Activated CD4-positive, alpha-beta T cell treated with anti-CD3 and anti-CD28 coated beads, Interleukin-2, amount 10 ng/mL, durations not matched to agents 24 days and 14 days (primary cell): Measurements from ENCODE around the gene COMMD10. TPM values are rescaled to one million over a fixed set of nuclear protein-coding genes. Genes with fewer than 3 reads are reported as not detected.

Experiments used
- DNase-seq: peaks from one replicate; pipeline ENCODE4 v3.0.0; 2022
- H3K27ac Mint-ChIP-seq: one replicate; pipeline ENCODE4 v1.8.0; 2022; ENCODE audit warnings: mild to moderate bottlenecking, mixed read lengths
- H3K27me3 Mint-ChIP-seq: one replicate; pipeline ENCODE4 v1.8.0; 2022; ENCODE audit warnings: mixed read lengths
- H3K36me3 Mint-ChIP-seq: one replicate; pipeline ENCODE4 v1.8.0; 2022; ENCODE audit warnings: low read depth, mild to moderate bottlenecking, mixed read lengths
- H3K4me1 Mint-ChIP-seq: one replicate; pipeline ENCODE4 v1.8.0; 2021; ENCODE audit warnings: mixed read lengths
- H3K4me3 Mint-ChIP-seq: one replicate; pipeline ENCODE4 v1.8.0; 2022; ENCODE audit warnings: mild to moderate bottlenecking, moderate library complexity, mixed read lengths
- H3K9me3 Mint-ChIP-seq: one replicate; pipeline ENCODE4 v1.8.0; 2021; ENCODE audit warnings: mixed read lengths
- intact Hi-C: fragments of 100-400 bp; cut with micrococcal nuclease; formaldehyde crosslinking; loops from one replicate; pipeline ENCODE4 v1.15.1; 2023
- total RNA-seq: library from RNA; stranded (reverse); gene quantifications from 2 replicates; pipeline ENCODE4 v1.2.3, GENCODE V29; 2022

COMMD10 gene
- total RNA-seq, 1 donor from 2014 or later, result 22.2 TPM

DNA sequence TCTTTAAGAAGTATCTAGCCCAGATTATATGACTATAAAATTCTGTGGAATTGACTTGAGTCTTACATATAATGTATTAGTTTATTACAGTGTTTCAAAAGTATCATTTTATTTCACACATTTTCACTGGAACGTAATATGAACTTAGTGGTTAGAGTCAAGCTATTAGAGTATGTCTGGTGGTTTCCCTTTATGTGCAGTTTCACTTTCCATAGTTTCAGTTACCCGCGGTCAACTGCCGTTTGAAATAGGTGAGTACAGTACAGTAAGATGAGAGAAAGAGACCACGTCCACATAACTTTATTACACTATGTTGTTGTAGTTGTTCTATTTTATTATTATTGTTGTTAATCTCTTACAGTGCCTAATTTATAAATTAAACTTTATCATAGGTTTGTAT, 50.5 kb downstream of the COMMD10 start:
- Mint-ChIP-seq H3K4me1 (peaks cover 5% of the 10 kb centered on the region), H3K36me3 (peaks cover 2% of the 10 kb centered on the region), H3K9me3 (no peaks in the 10 kb centered on the region), H3K4me3 (no peak overlapping the region), H3K27ac (no peak overlapping the region), H3K27me3 (no peaks in the 10 kb centered on the region)
- peak; percentile 74 for DNase-seq
- intact Hi-C loops, result loop anchor here (2.0 to 10.0 kb wide), 3 partner anchors 51 to 439 kb away; partner anchors contain the start of genes COMMD10 and SEMA6A

DNA sequence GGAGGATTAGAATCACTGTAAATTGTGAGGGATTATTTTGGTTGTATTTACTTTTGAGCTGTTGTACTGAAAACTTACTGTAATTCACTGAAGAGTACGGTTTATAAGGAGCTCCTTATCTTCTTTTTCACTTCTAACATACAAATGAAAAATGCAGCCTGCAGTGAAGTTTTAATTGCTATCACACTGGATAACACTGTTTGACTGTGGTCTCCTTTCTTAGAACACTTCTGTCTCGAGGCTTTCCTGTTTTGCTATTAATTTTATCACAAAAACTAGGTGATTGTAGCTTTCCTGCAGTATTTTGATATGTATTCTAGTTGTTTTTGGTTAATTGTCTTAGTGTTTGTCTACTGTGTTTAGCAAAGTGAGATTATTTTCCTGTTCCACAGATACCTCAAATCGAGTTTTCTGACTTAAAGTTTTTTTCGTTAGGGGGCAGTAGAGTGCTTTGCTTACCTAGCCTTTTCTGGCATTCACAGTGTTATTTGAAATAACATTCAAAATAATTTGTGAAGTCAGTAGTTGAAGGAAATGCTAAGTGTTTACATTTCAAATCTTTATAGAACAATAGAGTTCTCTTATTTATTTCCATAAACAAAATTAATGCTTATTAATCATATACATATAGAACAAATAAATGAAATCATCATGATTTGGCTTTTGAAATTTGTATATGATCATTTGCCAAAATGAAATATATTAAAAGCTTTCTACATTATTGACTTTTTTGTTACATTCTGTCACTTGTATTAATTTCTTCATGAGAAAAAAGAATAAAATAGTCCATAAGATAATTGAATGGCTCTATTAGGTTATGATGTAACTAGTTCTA, 52.9 kb downstream of the COMMD10 start:
- peak; percentile 65 for DNase-seq
- H3K9me3 Mint-ChIP-seq, result no peaks in the 10 kb centered on the region
- H3K27me3 Mint-ChIP-seq, result no peaks in the 10 kb centered on the region
- peaks cover 8% of the 10 kb centered on the region for H3K4me1 Mint-ChIP-seq
- H3K4me3 Mint-ChIP-seq, result no peak overlapping the region
- intact Hi-C loops, result loop anchor here (2.0 to 10.0 kb wide), 3 partner anchors 177 to 811 kb away; partner anchors contain the start of gene SEMA6A
- H3K27ac Mint-ChIP-seq, result no peak overlapping the region
- peaks cover 2% of the 10 kb centered on the region for H3K36me3 Mint-ChIP-seq

DNA sequence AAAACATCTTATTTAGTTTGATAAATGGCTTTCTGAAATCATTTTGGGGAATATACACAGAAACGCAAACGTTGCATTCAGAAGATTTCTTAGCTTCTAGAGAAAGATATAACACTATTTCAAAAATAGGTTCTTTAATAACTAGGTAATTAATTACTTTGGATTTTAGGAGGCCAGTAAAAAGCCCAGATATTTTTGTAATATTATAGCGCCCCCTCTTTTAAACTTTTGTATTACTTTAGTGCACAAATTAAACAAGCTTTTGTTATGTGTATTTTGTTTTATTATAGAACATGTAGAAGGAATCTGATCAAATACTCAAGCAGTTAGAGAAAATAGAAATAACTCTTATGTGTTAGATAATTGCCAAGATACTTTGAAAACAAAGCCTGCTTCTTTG, 57.7 kb downstream of the COMMD10 start:
- Mint-ChIP-seq H3K27ac (no peak overlapping the region), H3K9me3 (no peaks in the 10 kb centered on the region), H3K27me3 (no peaks in the 10 kb centered on the region), H3K4me3 (no peak overlapping the region), H3K4me1 (peaks cover 4% of the 10 kb centered on the region), H3K36me3 (no peaks in the 10 kb centered on the region)
- intact Hi-C loops, result no loop called here
- no peak for DNase-seq

DNA sequence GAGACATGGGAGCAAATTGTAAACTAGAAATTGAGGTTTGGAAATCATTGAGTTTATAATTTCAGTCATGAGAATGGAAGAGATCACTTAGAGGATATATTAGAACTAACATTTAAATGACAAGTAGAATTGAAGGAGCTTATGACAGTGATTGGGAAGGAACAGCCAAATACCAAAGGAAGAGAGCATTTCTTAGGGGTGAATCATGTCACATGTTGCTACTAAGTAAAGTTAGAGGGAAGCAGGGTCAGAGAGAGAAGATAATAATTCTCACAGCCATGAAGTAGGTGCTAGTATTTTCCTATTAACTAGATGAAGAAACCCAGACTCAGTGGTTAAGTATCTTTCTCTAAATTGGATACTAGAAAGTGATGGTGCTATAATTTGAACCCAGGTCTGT, 59.3 kb downstream of the COMMD10 start:
- no peaks in the 10 kb centered on the region for H3K36me3 Mint-ChIP-seq
- H3K9me3 Mint-ChIP-seq, result no peaks in the 10 kb centered on the region
- no peak overlapping the region for H3K27ac Mint-ChIP-seq
- peaks cover 2% of the 10 kb centered on the region for H3K4me1 Mint-ChIP-seq
- no peak overlapping the region for H3K4me3 Mint-ChIP-seq
- H3K27me3 Mint-ChIP-seq, result no peaks in the 10 kb centered on the region
- no peak for DNase-seq
- intact Hi-C loops, result no loop called here

DNA sequence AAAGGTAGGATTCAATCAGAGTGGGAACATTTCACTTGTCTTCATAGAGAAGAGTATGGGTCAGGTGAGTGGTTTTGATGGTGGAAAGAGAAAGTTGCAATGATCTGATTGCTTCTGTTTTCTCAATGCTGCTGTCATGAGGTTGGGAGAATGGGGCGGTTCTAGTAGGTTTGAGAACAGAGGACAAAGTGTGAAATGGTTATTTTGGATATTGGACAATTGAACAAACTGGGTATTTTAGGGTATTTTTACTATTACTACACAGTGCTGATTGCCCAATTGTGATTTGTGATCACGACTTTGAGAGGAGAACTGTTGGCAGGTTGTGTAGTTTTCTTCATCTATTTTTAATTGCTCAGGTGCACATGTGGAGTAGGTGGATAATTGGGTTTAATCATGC, 60.2 kb downstream of the COMMD10 start:
- Mint-ChIP-seq H3K4me1 (peaks cover 2% of the 10 kb centered on the region), H3K4me3 (no peak overlapping the region), H3K27ac (no peak overlapping the region), H3K36me3 (no peaks in the 10 kb centered on the region), H3K27me3 (no peaks in the 10 kb centered on the region), H3K9me3 (no peaks in the 10 kb centered on the region)
- intact Hi-C loops, result no loop called here
- no peak for DNase-seq

DNA sequence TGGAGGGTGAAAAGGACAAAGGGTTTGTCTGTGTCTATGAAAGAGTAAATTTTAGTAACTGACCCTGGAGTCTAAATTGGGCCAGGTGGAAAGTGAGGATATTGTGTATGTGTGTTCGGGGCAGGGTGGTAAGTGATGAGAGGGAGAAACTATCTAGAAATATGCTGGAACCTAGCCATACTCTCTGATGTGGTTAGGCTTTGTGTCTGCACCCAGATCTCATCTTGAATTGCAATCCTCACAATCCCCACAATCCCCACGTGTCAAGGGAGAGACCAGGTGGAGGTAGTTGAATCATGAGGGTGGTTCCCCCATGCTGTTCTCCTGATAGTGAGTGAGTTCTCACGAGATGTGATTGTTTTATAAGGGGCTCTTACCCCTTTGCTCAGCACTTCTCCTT, 60.6 kb downstream of the COMMD10 start:
- H3K4me1 Mint-ChIP-seq, result peaks cover 2% of the 10 kb centered on the region
- no peak overlapping the region for H3K27ac Mint-ChIP-seq
- no peaks in the 10 kb centered on the region for H3K36me3 Mint-ChIP-seq
- DNase-seq, result peak; percentile 53
- no peaks in the 10 kb centered on the region for H3K9me3 Mint-ChIP-seq
- no peak overlapping the region for H3K4me3 Mint-ChIP-seq
- intact Hi-C loops, result no loop called here
- no peaks in the 10 kb centered on the region for H3K27me3 Mint-ChIP-seq

DNA sequence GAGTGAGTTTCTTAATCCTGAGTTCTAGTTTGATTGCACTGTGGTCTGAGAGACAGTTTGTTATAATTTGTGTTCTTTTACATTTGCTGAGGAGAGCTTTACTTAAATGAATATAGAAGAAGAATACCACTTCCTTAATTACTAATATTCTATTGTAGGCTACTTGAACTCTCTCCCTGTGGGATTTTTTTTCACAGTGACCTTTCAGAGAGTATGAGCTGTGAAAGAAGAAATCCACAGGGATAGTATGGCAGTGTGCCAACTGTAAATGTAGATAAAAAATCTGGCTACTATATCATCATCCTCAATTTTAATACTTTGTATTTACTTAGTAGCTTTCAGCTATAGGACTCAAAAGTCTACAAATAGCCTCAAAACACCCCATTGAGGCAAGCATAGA, 67.3 kb downstream of the COMMD10 start:
- H3K9me3 Mint-ChIP-seq, result peaks cover 6% of the 10 kb centered on the region
- no peak for DNase-seq
- no peaks in the 10 kb centered on the region for H3K4me1 Mint-ChIP-seq
- no peak overlapping the region for H3K4me3 Mint-ChIP-seq
- no peak overlapping the region for H3K27ac Mint-ChIP-seq
- intact Hi-C loops, result no loop called here
- H3K36me3 Mint-ChIP-seq, result peaks cover 2% of the 10 kb centered on the region
- no peaks in the 10 kb centered on the region for H3K27me3 Mint-ChIP-seq

DNA sequence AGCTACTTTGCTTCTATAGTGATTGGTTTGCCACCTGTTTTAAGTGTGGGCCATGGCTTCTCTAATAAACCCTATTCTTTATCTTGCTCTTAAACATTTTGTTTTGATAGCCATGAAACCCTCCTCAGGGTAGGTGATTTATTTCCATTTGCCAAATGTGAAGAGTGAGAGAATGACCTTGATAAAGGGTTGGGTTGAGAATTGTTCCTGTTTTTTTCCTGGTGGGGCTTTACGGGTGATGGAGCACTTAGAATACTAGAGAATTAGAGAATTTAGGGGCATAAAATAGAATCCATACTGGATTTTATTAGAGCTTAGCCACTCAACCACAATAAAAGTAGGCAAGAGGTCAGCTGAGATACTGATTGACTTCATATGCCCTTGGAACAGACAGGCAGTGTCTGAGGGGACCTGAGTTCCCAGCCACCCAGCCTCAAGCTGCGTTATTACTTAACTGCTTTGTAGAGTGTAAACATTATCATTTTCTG, 68.9 kb downstream of the COMMD10 start:
- no peak overlapping the region for H3K4me3 Mint-ChIP-seq
- no peak for DNase-seq
- H3K9me3 Mint-ChIP-seq, result peaks cover 6% of the 10 kb centered on the region
- H3K27ac Mint-ChIP-seq, result no peak overlapping the region
- intact Hi-C loops, result no loop called here
- no peaks in the 10 kb centered on the region for H3K4me1 Mint-ChIP-seq
- peaks cover 2% of the 10 kb centered on the region for H3K36me3 Mint-ChIP-seq
- H3K27me3 Mint-ChIP-seq, result no peaks in the 10 kb centered on the region

DNA sequence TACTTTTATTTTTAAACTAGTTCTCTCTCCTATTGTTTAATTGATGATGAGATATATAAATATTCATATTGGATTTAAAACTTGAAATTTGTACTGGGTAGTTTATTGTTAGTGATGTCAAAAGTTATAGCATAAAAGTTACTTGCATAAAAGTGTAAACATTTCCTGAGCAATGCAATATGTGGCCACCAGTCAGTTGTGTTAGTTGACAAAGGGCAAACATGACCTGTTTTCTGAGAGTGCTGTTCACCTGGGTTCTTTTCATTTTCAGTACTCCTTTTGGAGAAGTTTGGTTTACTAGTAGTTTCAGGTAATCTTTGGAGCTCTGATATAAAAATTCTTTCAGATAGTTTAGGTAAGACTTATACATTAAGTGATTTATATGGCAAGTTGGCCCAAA, 69.4 kb downstream of the COMMD10 start:
- Mint-ChIP-seq H3K27ac (no peak overlapping the region), H3K27me3 (no peaks in the 10 kb centered on the region), H3K4me3 (no peak overlapping the region), H3K4me1 (no peaks in the 10 kb centered on the region), H3K9me3 (peaks cover 6% of the 10 kb centered on the region), H3K36me3 (peaks cover 2% of the 10 kb centered on the region)
- DNase-seq, result no peak
- intact Hi-C loops, result no loop called here

DNA sequence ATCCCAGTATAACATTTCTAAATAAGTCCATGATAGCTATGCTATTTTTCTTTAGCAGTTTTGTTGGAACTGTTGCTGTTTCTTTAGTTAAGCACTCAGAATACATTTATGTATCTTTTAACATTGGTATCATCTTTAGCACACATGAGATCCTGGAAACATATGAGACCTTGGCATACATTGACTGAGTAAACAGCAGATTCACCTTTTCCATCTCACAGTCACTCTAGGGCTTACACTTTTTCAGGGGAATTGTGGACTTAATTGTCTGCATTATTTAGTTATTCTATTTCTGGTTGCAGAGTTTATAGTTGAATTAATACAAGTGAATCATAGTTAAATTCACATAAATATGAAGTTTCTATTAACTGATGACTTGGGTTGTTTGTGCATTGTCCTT, 70.1 kb downstream of the COMMD10 start:
- intact Hi-C loops, result no loop called here
- no peak overlapping the region for H3K4me3 Mint-ChIP-seq
- peaks cover 2% of the 10 kb centered on the region for H3K36me3 Mint-ChIP-seq
- no peak for DNase-seq
- no peak overlapping the region for H3K27ac Mint-ChIP-seq
- no peaks in the 10 kb centered on the region for H3K27me3 Mint-ChIP-seq
- H3K4me1 Mint-ChIP-seq, result no peaks in the 10 kb centered on the region
- H3K9me3 Mint-ChIP-seq, result peaks cover 6% of the 10 kb centered on the region

DNA sequence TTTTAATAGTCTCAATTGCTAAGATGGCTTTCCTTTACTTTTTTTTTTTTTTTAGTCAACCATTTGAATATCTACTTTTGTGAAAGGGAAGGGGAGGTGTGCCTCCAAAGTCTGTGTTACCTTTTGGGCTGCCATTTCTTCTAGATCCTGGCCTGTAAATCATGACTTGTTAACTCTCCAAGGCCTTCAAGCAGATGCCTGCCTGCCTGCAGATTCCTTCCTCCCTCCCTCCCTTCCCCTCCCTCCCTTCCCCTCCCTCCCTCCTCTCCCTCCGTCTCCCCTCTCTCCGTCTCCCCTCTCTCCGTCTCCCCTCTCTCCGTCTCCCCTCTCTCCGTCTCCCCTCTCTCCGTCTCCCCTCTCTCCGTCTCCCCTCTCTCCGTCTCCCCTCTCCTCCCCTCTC, 73.1 kb downstream of the COMMD10 start:
- Mint-ChIP-seq H3K4me1 (no peaks in the 10 kb centered on the region), H3K27me3 (no peaks in the 10 kb centered on the region), H3K4me3 (no peak overlapping the region), H3K9me3 (no peaks in the 10 kb centered on the region), H3K27ac (no peak overlapping the region), H3K36me3 (no peaks in the 10 kb centered on the region)
- intact Hi-C loops, result no loop called here
- DNase-seq, result no peak

DNA sequence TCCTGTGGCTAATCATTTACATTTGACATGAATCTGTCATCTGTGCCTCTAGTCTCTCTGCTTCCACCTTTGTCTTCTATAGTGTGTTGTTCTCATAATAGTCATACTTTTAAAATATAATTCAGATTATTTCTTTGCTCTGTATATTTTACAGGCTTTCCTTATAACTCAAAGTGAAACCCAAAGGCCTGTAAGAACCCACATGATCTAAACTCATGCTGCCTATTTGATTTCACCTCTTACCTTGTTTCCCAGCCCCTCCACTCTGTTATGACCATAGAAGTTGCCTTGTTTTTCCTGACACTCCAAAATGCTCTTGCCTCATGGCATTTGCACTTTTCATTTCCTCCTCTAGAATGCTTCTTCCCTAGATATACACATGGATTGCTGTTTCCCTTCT, 74.2 kb downstream of the COMMD10 start:
- H3K27me3 Mint-ChIP-seq, result no peaks in the 10 kb centered on the region

DNA sequence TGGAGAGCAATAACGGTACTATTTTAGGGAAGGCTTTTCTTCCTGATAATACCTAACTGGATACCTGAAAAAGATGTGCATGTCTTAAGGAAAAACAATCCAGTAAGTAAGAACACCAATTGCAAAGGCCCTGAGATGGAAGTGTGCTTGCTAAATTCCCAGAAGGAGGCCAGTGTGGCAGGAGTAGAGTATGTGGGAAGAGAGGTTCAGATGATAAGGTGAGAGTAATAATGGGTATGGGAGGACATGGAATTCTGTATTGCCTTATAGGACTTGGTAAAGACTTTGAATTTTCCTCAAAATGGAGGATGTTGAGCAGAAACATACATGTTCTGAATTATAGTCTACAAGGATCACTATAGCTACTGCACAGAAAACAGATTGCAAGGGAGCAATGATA, 89.3 kb downstream of the COMMD10 start:
- no peak for DNase-seq
- Mint-ChIP-seq H3K9me3 (peaks cover 5% of the 10 kb centered on the region), H3K4me1 (no peaks in the 10 kb centered on the region), H3K27me3 (no peaks in the 10 kb centered on the region), H3K4me3 (no peak overlapping the region), H3K36me3 (no peaks in the 10 kb centered on the region), H3K27ac (no peak overlapping the region)
- intact Hi-C loops, result no loop called here

More for the DNA sequence above, 74.2 kb downstream of the COMMD10 start:
- Mint-ChIP-seq H3K4me1 (no peaks in the 10 kb centered on the region), H3K4me3 (no peak overlapping the region), H3K36me3 (no peaks in the 10 kb centered on the region), H3K27ac (no peak overlapping the region), H3K9me3 (no peaks in the 10 kb centered on the region)
- no peak for DNase-seq
- intact Hi-C loops, result no loop called here

DNA sequence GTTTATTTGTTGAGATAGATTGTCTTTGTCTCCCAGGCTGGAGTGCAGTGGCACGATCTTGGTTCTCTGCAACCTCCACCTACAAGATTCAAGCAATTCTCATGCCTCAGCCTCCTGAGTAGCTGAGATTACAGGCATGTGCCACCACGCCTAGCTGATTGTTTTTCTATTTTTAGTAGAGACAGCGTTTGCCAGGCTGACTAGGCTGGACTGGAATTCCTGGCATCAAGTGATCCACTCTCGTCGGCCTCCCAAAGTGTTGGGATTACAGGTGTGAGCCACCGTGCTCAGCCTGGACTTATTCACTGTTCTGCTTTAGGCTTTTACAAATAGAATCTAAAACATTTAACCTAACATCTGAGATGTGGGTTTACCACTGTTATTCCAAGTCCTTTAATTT, 91.3 kb downstream of the COMMD10 start:
- no peak overlapping the region for H3K27ac Mint-ChIP-seq
- no peaks in the 10 kb centered on the region for H3K36me3 Mint-ChIP-seq
- H3K27me3 Mint-ChIP-seq, result no peaks in the 10 kb centered on the region
- no peak overlapping the region for H3K4me3 Mint-ChIP-seq
- intact Hi-C loops, result no loop called here
- DNase-seq, result no peak
- H3K4me1 Mint-ChIP-seq, result no peaks in the 10 kb centered on the region
- peaks cover 5% of the 10 kb centered on the region for H3K9me3 Mint-ChIP-seq

DNA sequence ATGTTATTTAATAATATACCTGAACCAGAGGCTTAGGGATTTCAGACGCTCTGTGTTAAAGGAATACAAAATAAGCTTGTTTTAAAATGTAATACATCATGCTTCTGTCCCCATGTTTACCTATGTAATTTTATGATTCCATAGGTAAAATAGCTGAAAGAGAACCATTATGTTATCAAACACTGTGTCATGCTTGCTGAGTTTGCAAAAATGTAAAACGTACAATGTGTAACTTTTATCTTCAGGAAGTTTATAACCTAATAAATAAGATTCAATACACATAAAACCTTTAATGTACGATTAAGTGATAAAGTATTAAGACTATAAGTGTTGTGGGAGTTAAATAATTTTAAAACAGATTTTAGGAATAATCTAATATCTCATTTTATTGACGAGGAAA, 94.1 kb downstream of the COMMD10 start:
- intact Hi-C loops, result no loop called here
- Mint-ChIP-seq H3K4me1 (no peaks in the 10 kb centered on the region), H3K27me3 (no peaks in the 10 kb centered on the region), H3K36me3 (no peaks in the 10 kb centered on the region), H3K9me3 (peaks cover 5% of the 10 kb centered on the region), H3K27ac (no peak overlapping the region), H3K4me3 (no peak overlapping the region)
- DNase-seq, result no peak
